OCI-LY3 (cell line): ENCODE measurements around the gene KLHDC8B.

ENCODE experiments used
- H2AFZ ChIP-seq: fragments of 200-600, 300-600 bp; shearing (Covaris generic); 2 replicates; pipeline ENCODE4 v1.6.0; 2014; ENCODE audit warnings: antibody characterized with exemption, low read depth, low read length
- H3K27ac ChIP-seq: fragments of 200-600, 300-600 bp; sonication (generic); 2 replicates; pipeline ENCODE4 v1.5.1; 2014; ENCODE audit warnings: mild to moderate bottlenecking, low read length, moderate library complexity, mixed read lengths
- H3K27me3 ChIP-seq: fragments of 200-600, 300-600 bp; sonication (generic); 2 replicates; pipeline ENCODE4 v1.6.1; 2014; ENCODE audit warnings: low read depth, low read length, mixed read lengths
- H3K36me3 ChIP-seq: fragments of 200-600, 300-600 bp; sonication (generic); replicated peaks from 2 replicates; pipeline ENCODE3; 2014; ENCODE audit warnings: low read depth, low read length, mixed read lengths
- H3K4me1 ChIP-seq: fragments of 300-600, 200-600 bp; sonication (generic); 2 replicates; pipeline ENCODE4 v1.6.1; 2014; ENCODE audit warnings: low read length, mixed read lengths
- H3K4me2 ChIP-seq: fragments of 200-600, 300-600 bp; sonication (generic); 2 replicates; pipeline ENCODE4 v1.6.1; 2014; ENCODE audit warnings: low read length, mixed read lengths
- H3K4me3 ChIP-seq: fragments of 300-600, 200-600 bp; sonication (generic); 2 replicates; pipeline ENCODE4 v1.5.1; 2014; ENCODE audit warnings: antibody characterized with exemption, mild to moderate bottlenecking, low read length, moderate library complexity
- H3K79me2 ChIP-seq: fragments of 300-600, 200-600 bp; shearing (Covaris generic); 2 replicates; pipeline ENCODE4 v1.6.1; 2014; ENCODE audit warnings: mild to moderate bottlenecking, low read length, mixed read lengths
- H3K9ac ChIP-seq: fragments of 300-600, 200-600 bp; shearing (Covaris generic); 2 replicates; pipeline ENCODE4 v1.6.0; 2014; ENCODE audit warnings: mild to moderate bottlenecking, low read length, moderate library complexity
- H3K9me3 ChIP-seq: fragments of 200-600, 300-600 bp; shearing (Covaris generic); 2 replicates; pipeline ENCODE4 v1.6.1; 2014; ENCODE audit warnings: low read length, mixed read lengths; ENCODE audit not compliant: insufficient read depth
- H4K20me1 ChIP-seq: fragments of 200-600, 300-600 bp; sonication (generic); 2 replicates; pipeline ENCODE4 v1.6.1; 2016; ENCODE audit warnings: low read length, mixed read lengths; ENCODE audit not compliant: insufficient read depth
- EZH2phosphoT487 ChIP-seq: fragments of 200-600 bp; shearing (Covaris generic); IDR thresholded peaks from 2 replicates; pipeline ENCODE4 v1.6.1; 2018; ENCODE audit warnings: antibody characterized with exemption, mixed run types, low read depth
- TF ChIP-seq, protein P1 (sequence below): fragments of 200-600, 300-600 bp; sonication (generic); IDR thresholded peaks from 2 replicates; pipeline ENCODE4 v1.5.1; 2014; ENCODE audit warnings: antibody characterized with exemption, low read length, low read depth

KLHDC8B gene

DNA sequence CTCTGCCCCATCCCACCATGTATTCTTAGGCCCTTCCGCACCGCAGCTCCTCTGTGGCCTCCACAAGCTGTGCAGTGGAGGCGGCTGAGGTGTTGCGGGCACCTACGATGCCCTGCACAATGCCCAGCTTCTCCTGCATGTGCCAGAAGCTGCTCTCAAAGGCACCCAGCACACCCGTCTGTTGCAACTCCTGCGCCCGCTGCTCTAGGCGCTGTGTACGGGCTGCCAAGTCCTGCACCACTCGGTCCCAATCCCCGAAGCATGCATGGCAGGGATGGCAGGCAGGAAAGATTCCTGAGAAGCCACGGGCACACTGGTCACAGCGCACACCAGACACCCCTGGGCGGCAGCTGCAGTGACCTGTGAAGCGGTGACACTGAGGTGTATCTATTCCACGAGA, 47.7 kb upstream of the KLHDC8B start:
- Histone ChIP-seq H3K4me2 (no peak overlapping the region), H3K4me1 (peaks cover 15% of the 10 kb centered on the region), H3K27me3 (no peaks in the 10 kb centered on the region), H3K9ac (no peak overlapping the region), H3K27ac (no peak overlapping the region), H3K79me2 (peaks cover 18% of the 10 kb centered on the region), H2AFZ (no peak overlapping the region), H3K36me3 (peaks cover 3% of the 10 kb centered on the region), H3K4me3 (no peak overlapping the region), H4K20me1 (no peaks in the 10 kb centered on the region), H3K9me3 (no peaks in the 10 kb centered on the region)
- no peak for TF ChIP-seq EZH2phosphoT487
- TF ChIP-seq, protein P1, sequence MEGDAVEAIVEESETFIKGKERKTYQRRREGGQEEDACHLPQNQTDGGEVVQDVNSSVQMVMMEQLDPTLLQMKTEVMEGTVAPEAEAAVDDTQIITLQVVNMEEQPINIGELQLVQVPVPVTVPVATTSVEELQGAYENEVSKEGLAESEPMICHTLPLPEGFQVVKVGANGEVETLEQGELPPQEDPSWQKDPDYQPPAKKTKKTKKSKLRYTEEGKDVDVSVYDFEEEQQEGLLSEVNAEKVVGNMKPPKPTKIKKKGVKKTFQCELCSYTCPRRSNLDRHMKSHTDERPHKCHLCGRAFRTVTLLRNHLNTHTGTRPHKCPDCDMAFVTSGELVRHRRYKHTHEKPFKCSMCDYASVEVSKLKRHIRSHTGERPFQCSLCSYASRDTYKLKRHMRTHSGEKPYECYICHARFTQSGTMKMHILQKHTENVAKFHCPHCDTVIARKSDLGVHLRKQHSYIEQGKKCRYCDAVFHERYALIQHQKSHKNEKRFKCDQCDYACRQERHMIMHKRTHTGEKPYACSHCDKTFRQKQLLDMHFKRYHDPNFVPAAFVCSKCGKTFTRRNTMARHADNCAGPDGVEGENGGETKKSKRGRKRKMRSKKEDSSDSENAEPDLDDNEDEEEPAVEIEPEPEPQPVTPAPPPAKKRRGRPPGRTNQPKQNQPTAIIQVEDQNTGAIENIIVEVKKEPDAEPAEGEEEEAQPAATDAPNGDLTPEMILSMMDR, result no peak

DNA sequence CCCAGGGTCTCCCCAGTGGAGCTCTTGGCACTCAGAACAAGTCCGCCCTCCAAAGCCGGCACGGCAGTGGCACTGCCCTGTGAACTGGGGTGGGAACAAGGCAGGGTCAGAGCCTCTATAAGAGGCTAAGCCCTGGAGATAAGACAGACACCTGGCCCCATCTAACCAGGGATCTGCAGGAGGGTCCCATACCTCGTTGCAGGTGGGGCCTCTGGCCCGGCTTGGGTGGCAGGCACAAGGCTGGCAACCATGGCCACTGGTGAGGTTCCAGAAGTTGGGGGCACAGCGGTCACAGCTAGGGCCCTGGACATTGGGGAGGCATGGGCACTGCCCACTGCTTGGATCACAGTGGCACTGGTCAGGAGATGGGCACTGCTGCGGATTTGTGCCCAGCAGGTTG, 47.2 kb upstream of the KLHDC8B start:
- Histone ChIP-seq H3K4me1 (peaks cover 15% of the 10 kb centered on the region), H3K27ac (no peak overlapping the region), H3K4me2 (no peak overlapping the region), H4K20me1 (no peaks in the 10 kb centered on the region), H2AFZ (no peak overlapping the region), H3K27me3 (no peaks in the 10 kb centered on the region), H3K9ac (no peak overlapping the region), H3K9me3 (no peaks in the 10 kb centered on the region), H3K79me2 (peaks cover 13% of the 10 kb centered on the region), H3K36me3 (no peaks in the 10 kb centered on the region), H3K4me3 (no peak overlapping the region)
- TF ChIP-seq, protein P1, result no peak
- TF ChIP-seq EZH2phosphoT487, result no peak

DNA sequence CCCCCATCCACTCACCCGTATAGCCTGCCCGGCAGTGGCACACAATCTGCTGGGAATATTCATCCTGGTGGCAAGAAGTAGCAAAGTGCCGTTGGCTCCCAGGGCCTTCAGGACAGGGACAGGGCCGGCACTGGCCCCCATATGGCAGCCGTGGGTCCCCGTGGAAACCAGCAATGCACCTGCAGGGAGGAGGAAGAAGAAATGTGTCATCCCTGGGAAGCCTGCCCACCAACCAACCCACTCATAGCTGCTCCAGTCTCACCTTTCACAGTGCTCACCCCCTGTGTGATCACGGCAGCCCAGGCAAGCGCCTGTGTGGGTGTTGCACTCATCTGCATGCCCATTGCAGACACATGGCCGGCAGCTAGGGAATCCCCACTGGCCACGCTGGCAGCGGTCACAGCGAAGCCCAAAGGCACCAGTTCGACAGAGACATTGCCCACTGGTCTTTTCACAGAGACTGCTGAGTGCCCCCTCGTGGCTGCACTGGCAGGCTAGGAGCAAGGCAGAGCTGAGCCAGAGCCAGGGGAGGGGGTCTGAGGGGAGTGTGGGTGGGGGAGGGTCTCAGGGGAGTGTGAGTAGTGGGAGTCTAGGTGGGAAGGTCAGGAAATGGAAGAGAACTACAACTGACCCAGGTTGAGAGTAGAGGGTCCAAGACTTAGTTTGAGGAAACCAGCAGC, 46.3 kb upstream of the KLHDC8B start:
- Histone ChIP-seq H3K36me3 (no peaks in the 10 kb centered on the region), H3K4me2 (no peak overlapping the region), H3K27ac (no peak overlapping the region)

DNA sequence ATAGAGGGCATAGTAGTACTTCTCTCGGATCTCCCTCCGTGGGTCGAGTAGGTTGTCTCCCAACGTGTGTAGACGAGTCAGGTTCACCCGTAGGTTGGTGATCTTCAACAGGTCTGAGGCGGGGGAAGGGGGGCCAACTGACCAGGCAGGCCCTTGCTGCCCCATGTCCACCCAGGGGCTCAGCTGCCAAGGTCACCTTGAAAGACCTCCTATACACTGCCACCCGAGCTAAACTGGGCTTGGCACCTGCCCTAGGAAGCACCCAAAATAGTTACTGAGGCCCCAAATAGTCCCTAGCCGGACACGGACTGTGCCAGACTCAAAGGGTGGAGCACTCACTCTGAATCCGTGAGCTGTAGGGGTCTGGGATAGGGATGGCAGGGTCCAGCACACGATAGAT, 40.4 kb upstream of the KLHDC8B start:
- no peaks in the 10 kb centered on the region for H3K79me2 ChIP-seq
- no peaks in the 10 kb centered on the region for H4K20me1 ChIP-seq
- no peak overlapping the region for H3K4me2 ChIP-seq
- no peak overlapping the region for H3K27ac ChIP-seq
- no peaks in the 10 kb centered on the region for H3K36me3 ChIP-seq
- no peak overlapping the region for H2AFZ ChIP-seq
- H3K27me3 ChIP-seq, result no peaks in the 10 kb centered on the region
- no peak overlapping the region for H3K9ac ChIP-seq
- H3K4me1 ChIP-seq, result no peaks in the 10 kb centered on the region
- TF ChIP-seq, protein P1, result no peak
- TF ChIP-seq EZH2phosphoT487, result no peak
- H3K9me3 ChIP-seq, result no peaks in the 10 kb centered on the region
- H3K4me3 ChIP-seq, result no peak overlapping the region

More for the DNA sequence above, 46.3 kb upstream of the KLHDC8B start:
- no peaks in the 10 kb centered on the region for H3K27me3 ChIP-seq
- H3K79me2 ChIP-seq, result peaks cover 4% of the 10 kb centered on the region
- H4K20me1 ChIP-seq, result no peaks in the 10 kb centered on the region
- H3K9me3 ChIP-seq, result no peaks in the 10 kb centered on the region
- no peak overlapping the region for H3K9ac ChIP-seq
- no peak overlapping the region for H3K4me3 ChIP-seq
- TF ChIP-seq, protein P1, result peak; percentile 46
- no peak for TF ChIP-seq EZH2phosphoT487
- peak overlapping the region; percentile 44; the same call in 1 of the 2 replicates for H2AFZ ChIP-seq
- peaks cover 7% of the 10 kb centered on the region for H3K4me1 ChIP-seq
